ENCODE measurements around the gene NLRC3.
A peak's percentile ranks its signal among the peaks of the same experiment; 100 is the strongest.

NLRC3 gene

DNA sequence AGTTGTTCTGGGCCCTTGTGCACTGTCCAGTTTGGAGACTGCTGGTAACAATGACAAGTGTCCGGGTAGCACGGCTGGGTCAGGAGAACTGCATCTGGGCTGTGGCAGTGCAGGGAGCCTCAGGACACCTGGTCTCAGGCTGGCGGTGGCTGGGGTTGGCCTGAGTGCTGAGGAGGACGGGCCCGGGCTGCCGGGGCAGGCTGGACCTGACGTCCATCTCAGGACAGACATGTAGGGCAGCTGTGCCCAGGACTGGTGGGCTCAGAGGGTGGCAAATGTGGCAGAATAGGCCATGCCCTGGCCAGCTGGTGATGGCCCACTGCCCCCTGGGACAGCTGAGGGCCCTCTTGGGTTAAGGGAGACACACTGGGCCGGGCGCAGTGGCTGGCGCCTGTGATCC is 4.2 kb upstream of the NLRC3 start:
- DNase-seq = no peak

DNA sequence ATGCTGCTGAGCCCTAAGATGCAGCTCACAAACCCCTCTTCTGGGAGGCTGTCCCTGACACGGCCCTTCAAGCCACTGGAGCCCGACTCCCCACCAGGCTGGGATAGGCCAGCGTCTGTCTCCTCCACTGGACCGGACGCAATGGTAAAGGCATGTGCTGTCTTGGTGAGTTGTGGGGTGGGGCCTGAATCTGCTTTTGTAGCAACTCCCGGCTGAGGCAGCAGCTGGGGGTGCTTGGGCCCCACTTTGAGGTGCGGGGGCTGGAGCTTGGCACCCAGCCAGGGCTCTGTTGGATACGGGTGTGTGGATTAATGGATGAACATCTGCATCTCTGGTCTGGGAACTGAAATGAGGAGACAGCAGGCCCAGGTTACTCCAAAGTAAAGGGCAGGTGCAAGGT is 3.5 kb upstream of the NLRC3 start:
- no peak for DNase-seq

DNA sequence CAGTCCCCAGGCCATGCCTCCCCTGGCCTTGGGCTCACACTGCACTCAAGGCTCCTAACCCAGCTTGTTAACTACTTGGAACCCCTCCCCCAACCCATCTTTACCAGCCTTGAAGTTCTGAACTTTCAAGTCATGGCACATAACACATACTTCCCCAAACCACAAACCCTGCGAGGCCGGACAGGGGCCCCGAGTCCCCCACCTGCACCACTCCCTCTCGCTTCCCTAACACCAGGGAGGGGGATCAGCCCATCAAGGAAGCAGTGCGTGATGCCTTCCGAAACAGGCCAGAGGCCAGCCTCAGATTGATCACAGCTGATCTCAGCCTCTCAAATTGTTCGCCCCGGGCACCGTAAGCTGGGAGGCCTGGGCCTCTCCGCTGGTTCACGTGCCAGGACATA is 3.0 kb upstream of the NLRC3 start:
- no peak for DNase-seq

DNA sequence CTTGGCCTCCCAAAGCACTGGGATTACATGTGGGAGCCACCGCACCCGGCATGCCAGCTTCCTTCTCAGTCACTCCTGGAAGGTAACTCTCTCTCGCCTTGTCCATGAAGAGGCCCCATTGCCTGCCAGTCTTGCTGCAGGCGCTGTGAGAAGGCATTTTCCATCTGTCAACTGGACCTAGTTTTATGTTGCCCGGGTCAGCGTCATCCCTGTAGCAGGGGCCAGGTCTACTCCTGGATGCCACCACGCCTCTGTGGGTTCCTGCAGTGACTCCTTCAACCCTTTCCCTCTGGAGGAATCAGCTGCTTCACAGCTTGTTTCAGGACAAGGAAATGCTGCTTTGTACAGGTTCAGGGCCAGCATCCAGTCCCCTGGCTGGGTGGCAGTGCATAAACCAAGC is 2.6 kb upstream of the NLRC3 start:
- DNase-seq = no peak

DNA sequence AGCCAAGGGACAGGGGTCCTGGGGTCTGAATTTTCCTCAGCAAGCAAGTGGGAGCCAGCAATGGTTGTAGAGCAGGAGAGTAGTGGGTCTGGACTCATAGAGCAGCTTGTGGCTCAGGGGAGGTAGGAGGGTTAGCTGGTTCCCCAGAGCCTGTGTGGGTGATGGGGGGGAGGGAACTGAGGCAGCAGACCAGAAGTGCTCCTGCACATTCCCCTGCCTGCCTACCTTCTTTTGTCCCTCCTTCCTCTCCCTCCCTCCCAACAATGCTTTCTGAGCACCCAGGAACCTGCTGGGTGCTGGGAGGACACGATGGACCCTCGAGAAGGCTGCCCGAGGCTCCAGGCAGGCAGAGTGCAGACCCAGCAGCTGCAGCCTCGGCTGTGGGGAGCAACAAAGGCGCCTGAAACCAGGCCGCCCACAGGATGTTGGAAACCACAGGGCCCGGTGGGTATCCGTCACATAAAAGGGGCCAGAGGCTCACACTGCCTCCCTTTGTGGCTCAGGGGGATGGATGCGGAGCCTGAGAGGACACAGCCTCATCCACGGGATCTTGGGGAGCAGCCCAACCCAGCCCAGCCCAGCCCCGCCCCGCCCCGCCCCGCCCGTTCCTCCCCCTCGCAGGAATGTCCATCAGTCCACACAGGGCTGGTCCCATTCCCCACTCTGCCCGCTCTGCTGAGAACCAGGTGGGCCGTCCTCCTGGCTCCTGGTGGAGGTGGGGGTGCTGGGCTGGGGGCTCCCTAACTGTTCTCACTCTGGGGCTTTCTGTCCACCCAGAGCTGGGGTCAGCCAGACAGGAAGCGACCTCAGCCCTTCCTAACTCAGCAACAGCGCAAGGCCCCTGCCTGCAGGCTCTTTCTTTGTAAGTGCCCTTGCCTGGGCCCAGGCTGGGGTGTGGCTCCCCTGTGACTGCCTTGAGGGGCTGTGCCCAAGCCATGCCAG is 1.7 kb upstream of the NLRC3 start:
- no peak for DNase-seq

DNA sequence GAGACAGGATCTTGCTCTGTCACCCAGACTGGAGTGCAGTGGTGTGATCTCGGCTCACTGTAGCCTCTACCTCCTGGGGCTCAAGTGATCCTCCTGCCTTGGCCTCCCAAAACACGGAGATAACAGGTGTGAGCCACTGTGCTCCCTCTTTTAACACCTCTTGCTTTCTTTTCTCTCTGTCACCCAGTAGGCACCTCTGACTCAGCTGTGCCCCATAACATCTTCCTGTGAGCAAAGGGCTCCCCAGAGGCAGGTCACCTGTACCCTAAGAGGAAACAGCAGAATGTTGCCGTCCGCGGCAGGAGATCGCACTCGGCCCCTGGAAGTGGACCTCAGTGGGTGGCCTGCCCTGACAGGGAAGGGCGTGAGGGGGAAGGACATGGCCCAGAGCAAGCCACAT is 918 bp upstream of the NLRC3 start:
- no peak for DNase-seq

DNA sequence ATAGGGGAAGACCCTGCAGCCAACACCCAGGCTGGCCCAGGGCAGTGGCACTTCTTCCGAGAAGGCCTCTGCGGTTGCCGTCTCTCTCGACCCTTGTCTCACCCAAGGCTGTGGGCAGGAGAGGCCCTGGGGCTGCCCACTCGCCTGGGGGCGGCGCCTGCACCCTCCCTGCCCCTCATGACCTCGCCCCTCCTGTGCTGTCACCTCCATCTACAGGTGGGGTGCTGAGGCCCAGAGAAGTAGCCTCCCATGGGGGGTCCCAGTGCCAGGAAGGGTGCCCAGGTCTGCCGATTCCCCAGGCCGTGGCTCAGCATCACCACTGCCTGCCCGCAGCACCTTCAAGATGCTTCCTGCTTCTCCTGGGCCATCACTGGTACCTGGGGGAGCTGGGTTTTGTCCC is 992 bp downstream of the NLRC3 start:
- DNase-seq = no peak

DNA sequence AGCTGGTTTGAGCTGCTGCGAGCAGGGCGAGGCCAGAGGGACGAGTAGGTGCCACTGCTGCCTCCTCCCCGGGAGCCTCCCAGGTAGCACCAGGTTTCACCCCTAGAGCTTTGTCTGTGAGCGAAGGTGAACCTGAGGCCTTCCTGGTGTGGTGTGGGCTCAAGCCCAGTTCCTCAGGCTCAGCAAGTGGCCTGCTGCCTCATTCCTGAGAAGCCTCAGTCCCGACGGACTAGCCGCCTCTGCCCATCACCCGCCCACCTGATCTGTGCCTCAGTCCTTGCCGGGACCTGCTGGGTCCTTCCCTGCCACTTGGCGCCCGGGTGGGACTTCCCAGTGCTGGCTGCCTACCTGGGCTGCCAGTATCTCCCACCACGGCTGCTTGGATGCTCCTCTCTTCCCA is 1.7 kb downstream of the NLRC3 start:
- no peak for DNase-seq

DNA sequence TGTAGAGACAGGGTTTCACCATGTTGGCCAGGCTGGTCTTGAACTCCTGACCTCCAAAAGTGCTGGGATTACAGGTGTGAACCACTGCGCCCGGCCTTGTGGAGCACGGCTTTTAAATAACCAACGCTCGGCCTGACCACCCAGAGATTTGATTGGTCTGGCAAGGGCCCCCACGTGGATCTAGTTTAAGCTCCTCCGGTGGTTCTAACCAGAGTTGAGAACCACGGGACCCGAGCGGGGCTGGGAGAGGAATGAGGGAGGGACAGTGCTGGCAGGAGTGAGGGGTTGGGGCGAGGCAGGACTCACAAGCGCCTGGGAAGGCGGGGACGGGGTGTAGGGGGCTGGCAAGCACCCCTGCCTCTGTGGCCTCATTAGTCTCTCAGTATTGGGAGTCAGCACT is 3.0 kb downstream of the NLRC3 start:
- DNase-seq = no peak

DNA sequence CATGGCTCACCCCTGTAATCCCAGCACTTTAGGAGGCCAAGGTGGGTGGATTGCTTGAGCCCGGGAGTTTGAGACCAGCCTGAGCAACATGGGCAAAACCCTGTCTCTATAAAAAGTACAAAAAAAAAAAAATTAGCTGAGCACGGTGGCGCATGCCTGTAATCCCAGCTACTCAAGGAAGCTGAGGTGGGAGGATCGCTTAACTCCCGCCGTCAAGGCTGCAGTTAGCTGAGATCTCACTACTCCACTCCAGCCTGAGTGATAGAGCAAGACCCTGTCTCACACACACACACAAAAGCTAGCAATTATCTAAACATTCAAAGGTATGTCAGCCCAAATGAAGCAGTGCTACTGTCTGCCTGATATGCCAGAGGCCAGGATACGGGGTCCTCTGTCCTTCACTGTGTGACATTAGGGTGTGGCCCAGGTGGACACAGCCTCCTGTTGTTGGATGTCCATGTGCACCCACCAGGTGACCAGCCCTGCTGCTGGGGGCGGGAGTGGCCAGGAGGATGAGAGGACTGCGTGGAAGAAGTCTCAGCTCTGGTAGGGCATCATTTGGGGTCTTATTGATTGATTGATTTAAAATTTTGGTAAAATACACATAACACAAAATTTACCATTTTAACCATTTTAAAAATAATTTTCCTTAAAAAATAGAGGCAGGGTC is 3.9 kb downstream of the NLRC3 start:
- peak in 5 of 56 donors; percentile 5 to 30 (median 13) for DNase-seq

DNA sequence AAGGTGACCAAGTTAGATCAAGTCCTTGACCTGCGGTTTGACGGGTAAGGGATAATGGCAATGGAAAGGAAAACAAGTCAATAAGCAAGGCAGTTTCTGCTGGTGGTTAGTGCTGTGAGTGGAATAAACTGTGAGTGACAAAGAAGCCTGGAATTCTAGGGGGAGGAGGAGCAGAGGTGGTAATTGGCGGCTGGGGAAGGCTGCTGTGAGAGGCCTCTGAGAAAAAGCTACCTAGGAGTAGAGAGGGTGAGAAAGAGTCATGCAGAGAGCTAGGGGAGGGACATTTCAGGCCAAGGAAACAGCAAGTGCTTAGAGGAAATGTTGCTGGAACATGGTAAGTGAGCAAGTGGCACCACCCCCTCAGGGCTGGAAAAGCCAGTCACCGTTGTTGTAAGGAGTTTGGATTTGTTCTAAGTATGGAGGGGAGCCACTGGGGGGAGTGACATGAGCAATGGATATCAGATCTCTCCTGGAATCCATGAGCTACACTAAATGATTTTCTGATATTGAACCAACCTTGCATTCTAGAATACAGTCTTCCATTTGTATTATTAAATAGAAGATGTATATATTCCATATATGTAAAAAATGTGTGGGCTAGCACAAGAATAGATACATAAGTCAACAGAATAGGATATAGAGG is 6.7 kb downstream of the NLRC3 start:
- no peak for DNase-seq

DNA sequence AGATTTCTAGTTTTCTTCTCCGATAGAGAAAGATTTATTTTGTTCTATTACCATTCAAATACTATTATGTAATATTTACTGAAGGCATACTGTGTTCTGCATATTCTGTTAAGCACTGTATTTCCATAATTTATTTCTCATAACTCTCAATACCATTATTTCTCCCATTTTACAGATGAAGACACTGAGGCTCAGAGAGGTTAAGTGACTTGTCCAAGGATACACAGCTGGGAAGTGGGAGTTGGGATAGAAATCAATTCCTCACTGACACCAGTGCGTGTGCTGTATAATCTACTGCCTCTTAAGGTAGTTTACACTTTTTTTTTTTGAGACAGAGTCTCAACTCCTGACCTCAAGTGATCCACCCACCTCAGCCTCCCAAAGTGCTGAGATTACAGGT is 7.4 kb downstream of the NLRC3 start:
- DNase-seq = no peak

DNA sequence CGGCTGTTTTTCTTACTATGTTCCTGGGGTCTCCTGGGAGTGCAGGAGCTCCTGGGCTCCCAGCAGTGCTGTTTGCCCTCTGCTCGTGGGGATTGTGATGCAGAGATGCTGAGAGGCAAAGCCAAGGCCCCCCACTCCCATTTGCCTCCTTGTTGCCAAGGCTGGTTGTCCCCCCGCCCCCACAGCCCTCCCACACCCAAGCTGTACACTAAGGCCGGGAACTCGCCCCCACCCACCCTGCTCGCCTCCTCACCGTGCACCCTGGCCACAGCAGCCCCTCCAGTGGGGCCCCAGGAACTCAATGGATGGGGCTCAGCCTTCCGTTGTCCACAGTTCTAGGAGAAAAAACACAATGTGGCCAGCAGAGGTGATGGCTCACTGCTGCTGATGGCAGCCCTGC is 10.2 kb downstream of the NLRC3 start:
- DNase-seq = no peak

DNA sequence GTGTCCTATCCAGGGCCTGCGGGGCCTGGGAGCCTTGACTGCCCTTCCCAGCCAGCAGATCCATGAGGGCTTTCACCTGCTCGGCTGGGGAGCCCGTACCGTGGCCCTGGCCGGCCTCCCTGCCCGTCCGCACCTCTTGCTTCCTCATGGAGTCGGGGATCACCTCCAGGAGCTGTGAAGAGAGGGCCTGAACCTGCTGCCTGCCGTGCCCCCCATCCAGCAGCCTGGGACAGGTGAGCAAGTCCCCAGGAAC is 12.4 kb downstream of the NLRC3 start:
- no peak for DNase-seq

DNA sequence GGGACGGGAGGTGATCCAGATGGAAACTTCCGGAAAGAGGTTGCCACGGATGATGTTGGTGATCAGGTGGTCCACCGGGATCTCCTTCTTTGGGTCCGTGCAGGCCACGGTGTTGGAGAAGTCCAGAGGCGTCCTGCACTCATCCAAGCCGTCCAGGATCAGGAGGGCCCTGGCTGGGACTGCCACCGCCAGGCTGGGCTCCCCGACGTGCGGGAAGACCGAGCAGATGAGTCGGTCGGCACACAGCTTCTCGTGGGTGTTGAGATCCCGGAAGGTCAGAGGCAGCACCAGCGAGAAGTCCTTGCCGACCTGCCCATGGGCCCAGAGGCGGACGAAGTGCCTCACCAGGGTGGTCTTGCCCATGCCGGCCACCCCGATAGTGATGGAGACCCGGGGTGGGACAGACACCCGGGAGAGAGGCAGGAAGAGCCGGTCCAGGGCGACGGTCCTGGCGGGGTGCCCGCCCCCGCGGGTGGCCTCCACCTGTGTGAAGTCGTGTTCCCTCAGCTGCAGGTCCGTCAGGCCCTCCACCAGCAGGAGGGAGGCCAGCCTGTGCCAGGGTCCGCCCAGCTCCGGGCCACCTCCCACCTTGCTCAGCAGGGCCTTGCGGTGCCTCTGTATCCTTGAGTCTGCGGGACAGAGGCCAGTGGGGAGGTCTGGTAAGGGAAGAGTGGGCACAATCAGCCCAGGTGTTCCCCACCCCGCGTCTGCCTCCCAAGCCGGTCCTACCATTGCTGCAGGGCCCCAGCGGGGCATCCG is 12.9 kb downstream of the NLRC3 start:
- DNase-seq = no peak

DNA sequence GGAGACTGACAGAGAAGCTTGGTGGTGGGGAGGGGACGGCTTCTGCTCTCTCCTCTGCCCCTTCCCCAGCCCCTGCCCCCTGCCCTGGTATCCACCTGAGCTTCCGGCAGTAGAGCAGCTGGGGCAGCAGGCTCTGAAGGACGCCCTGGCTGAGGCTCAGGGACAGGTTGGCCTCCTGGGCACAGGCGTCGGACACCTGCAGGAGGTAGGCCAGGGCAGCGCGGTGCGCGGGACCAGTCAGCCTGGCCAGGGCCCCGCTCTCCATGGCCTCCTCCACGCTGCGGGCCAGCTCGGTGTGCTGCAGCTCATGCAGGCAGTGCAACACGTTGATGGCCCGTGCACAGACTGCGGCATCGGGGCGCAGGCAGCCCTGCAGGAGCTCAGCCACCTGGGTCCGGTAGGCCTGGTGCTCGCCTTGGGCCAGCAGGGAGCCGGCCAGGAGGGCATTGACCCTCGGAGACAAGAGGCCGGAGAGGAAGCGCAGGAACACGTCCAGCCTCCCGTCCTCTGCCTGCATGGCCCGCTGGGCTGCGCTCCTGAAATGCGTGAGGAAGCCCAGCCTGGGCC is 14.2 kb downstream of the NLRC3 start:
- no peak for DNase-seq

DNA sequence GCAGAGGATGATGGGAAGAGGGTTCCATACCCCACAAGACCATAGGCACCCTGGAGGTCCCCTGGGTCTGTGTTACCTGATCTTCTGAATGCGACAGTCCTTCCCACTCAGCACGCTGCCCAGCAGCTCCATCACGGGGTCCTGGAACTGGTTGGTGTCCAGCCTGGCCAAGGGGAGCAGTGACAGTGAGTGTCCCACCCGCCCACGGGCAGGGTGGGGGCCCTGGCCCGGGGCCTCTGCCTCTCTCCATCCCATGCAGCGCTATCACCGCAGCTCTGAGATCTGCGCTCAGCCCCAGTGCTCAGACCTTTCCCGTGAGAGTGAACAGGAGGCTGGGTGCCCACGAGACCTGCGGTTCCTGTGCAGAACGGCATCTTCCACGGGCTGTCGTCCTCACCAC is 15.6 kb downstream of the NLRC3 start:
- no peak for DNase-seq

DNA sequence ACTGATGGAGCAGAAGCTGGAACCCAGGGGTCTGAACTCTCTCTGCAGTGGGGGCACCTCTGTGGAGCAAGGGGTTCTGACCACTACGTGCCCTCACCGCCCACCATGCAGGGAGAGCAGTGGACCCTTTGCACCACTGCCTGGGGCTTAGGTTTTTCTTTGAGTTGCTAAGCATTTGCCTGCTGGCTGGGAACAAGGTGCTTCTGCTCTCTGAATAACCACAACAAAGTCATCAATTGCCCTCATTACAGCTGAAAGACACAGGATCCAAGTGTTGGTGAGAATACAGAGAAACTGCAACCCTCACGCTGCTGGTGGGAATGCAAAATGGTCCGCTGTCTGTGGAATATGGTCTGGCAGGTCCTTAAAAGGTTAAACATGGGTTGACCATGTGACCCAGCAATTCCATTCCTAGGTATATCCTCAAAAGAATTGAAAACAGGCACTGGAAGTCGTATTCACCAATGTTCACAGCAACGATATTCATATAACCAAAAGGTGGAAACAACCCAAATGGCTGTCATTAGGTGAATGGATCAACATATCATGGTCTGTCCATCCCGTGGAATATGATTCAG is 22.8 kb downstream of the NLRC3 start:
- DNase-seq = no peak

DNA sequence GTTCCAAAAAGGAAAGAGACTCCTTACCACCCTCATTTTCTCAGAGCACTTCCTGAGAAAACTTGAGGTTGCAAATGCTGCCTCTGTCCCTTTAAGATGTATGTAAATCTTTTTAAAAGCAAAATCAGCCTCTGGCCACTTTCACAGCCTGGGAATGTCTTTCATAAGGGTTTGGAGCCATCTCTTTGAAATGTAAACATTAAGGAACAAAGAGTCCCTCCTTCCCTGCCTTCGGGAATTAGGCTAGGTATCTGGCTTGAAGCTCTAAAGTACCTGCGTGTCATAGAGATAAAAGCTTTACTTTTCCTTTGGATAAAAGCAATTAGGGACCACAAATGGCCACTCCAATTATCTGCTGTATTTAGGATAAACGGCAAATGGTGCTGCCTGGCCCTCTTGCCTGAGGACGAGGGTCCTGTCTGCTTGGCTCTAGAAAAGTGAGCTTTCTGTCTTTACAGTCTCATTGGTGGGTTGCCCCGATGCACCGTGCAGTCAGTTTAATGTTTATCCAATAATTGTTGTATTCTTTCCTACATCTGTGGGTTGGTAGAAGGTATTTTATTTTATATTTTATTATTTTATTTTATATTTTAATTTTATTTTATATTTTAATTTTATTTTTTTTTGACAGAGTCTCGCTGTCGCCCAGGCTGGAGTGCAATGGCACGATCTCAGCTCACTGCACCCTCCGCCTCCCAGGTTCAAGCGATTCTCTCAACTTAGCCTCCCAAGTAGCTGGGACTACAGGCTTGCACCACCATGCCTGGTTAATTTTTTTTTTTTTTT is 23.9 kb downstream of the NLRC3 start:
- no peak for DNase-seq

All from nucleus accumbens (tissue), 56 donors.